ENCODE measurements around the gene RIC3.

The RIC3 gene

GRCh38 chr11:8086571-8086970 lies 82.3 kb downstream of the RIC3 start:
- DNase-seq (ENCODE audit: low read depth), result no peak

GRCh38 chr11:8086001-8086479 lies 82.8 kb downstream of the RIC3 start:
- DNase-seq (ENCODE audit: low read depth), result no peak

GRCh38 chr11:8085011-8085645 lies 83.7 kb downstream of the RIC3 start:
- DNase-seq (ENCODE audit: low read depth), result no peak

GRCh38 chr11:8084352-8084751 lies 84.5 kb downstream of the RIC3 start:
- DNase-seq (ENCODE audit: low read depth), result no peak

- no peak for DNase-seq (ENCODE audit: low read depth)
These were observed 84.9 kb downstream of the RIC3 start for GRCh38 chr11:8083871-8084281.

- no peak for DNase-seq (ENCODE audit: low read depth)
These were observed 85.8 kb downstream of the RIC3 start for GRCh38 chr11:8083088-8083395.

GRCh38 chr11:8082391-8083087 lies 86.3 kb downstream of the RIC3 start:
- DNase-seq (ENCODE audit: low read depth), result no peak

- DNase-seq (ENCODE audit: low read depth), result no peak
These were observed 87.1 kb downstream of the RIC3 start for GRCh38 chr11:8081591-8082250.

GRCh38 chr11:8080674-8081590 lies 87.9 kb downstream of the RIC3 start, which contains the start of gene TUB:
Gene TUB, plus strand, starts transcription at chr11:8081211. Its CDS starts 300 bp downstream, at chr11:8081511.
- no peak for DNase-seq (ENCODE audit: low read depth)

- DNase-seq (ENCODE audit: low read depth), result no peak
These were observed 88.7 kb downstream of the RIC3 start for GRCh38 chr11:8080069-8080670.

GRCh38 chr11:8079111-8079675 lies 89.6 kb downstream of the RIC3 start:
- DNase-seq (ENCODE audit: low read depth), result no peak

- no peak for DNase-seq (ENCODE audit: low read depth)
These were observed 93.6 kb downstream of the RIC3 start for GRCh38 chr11:8075119-8075726.

GRCh38 chr11:8071616-8072581 lies 96.9 kb downstream of the RIC3 start:
- DNase-seq (ENCODE audit: low read depth), result no peak

GRCh38 chr11:8070417-8071115 lies 98.3 kb downstream of the RIC3 start:
- DNase-seq (ENCODE audit: low read depth), result no peak

- DNase-seq (ENCODE audit: low read depth), result no peak
These were observed 99.1 kb downstream of the RIC3 start for GRCh38 chr11:8069771-8070170.

- no peak for DNase-seq (ENCODE audit: low read depth)
These were observed 100.1 kb downstream of the RIC3 start for GRCh38 chr11:8068605-8069221.

GRCh38 chr11:8067929-8068575 lies 100.8 kb downstream of the RIC3 start:
- DNase-seq (ENCODE audit: low read depth), result no peak

GRCh38 chr11:8067567-8067928 lies 101.3 kb downstream of the RIC3 start:
- DNase-seq (ENCODE audit: low read depth), result no peak

Data from stimulated activated CD4-positive, alpha-beta T cell treated with anti-CD3 and anti-CD28 coated beads, Interleukin-2, amount 100 ng/mL, for 4 hours (primary cell).